CD8-positive, alpha-beta memory T cell (primary cell): ENCODE results near the gene SCN2A. TPM values are rescaled to one million over a fixed set of nuclear protein-coding genes. Genes with fewer than 3 reads are reported as not detected.

Experiments used
- CTCF ChIA-PET: fragments of 350-600 bp; sonication (Branson Sonifier 250); formaldehyde crosslinking; loops from one replicate; lab custom pipeline; 2021; ENCODE audit warnings: antibody characterized with exemption; lab: Charles Lee
- POLR2A ChIA-PET: fragments of 350-600 bp; sonication (Branson Sonifier 250); formaldehyde crosslinking; loops from one replicate; lab custom pipeline; 2021; ENCODE audit warnings: antibody characterized with exemption; lab: Charles Lee
- DNase-seq, 5 donors: peaks; one replicate each; pipeline versions ENCODE4 v3.0.0 to v3.0.0-alpha.2; 2020 to 2022; ENCODE audit warnings: mixed read lengths in 1 of 5
- H3K27ac ChIP-seq: one replicate; pipeline ENCODE4 v1.7.0; 2013; ENCODE audit warnings: low read depth, mild to moderate bottlenecking, low read length, moderate library complexity
- H3K27me3 ChIP-seq: 2 replicates; pipeline ENCODE4 v1.7.0; 2013; ENCODE audit warnings: low read length, mild to moderate bottlenecking; ENCODE audit not compliant: insufficient read depth, poor library complexity, severe bottlenecking
- H3K36me3 ChIP-seq: 2 replicates; pipeline ENCODE4 v1.7.0; 2013; ENCODE audit warnings: mild to moderate bottlenecking, low read length, moderate library complexity; ENCODE audit not compliant: insufficient read depth
- H3K4me1 ChIP-seq: 2 replicates; pipeline ENCODE4 v1.7.0; 2013; ENCODE audit warnings: mild to moderate bottlenecking, low read length, moderate library complexity; ENCODE audit not compliant: insufficient read depth
- H3K4me3 ChIP-seq: 2 replicates; pipeline ENCODE4 v1.7.0; 2013; ENCODE audit warnings: mild to moderate bottlenecking, low read length
- H3K9me3 ChIP-seq: 2 replicates; pipeline ENCODE4 v1.7.0; 2013; ENCODE audit warnings: mild to moderate bottlenecking, low read length
- H3K27ac Mint-ChIP-seq, 8 donors: one replicate each; pipeline ENCODE4 v1.8.0; 2020 to 2021; ENCODE audit warnings: mixed read lengths in 8 of 8, mild to moderate bottlenecking in 6 of 8, inconsistent platforms in 3 of 8, moderate library complexity in 3 of 8
- H3K27me3 Mint-ChIP-seq, 2 donors: one replicate each; pipeline ENCODE4 v1.8.0; 2020 to 2021; ENCODE audit warnings: mixed read lengths in 2 of 2, mild to moderate bottlenecking in 1 of 2, moderate library complexity in 1 of 2
- H3K36me3 Mint-ChIP-seq, 3 donors: one replicate each; pipeline ENCODE4 v1.8.0; 2020 to 2021; ENCODE audit warnings: mixed read lengths in 3 of 3, inconsistent platforms in 1 of 3, mild to moderate bottlenecking in 1 of 3
- H3K4me1 Mint-ChIP-seq, 3 donors: one replicate each; pipeline ENCODE4 v1.8.0; 2020 to 2021; ENCODE audit warnings: mixed read lengths in 3 of 3, inconsistent platforms in 1 of 3, mild to moderate bottlenecking in 1 of 3
- H3K4me3 Mint-ChIP-seq, 7 donors: one replicate each; pipeline ENCODE4 v1.8.0; 2020 to 2021; ENCODE audit warnings: mixed read lengths in 7 of 7, mild to moderate bottlenecking in 6 of 7, moderate library complexity in 4 of 7, inconsistent platforms in 2 of 7
- H3K9me3 Mint-ChIP-seq, 5 donors: one replicate each; pipeline ENCODE4 v1.8.0; 2020 to 2022; ENCODE audit warnings: mixed read lengths in 5 of 5, mild to moderate bottlenecking in 3 of 5, moderate library complexity in 2 of 5, inconsistent platforms in 1 of 5
- polyA plus RNA-seq: library from polyadenylated mRNA; unstranded; fragments of 300-500 nt; fragmentation: Illumina TruSeq; gene quantifications from one replicate; pipeline ENCODE4 v1.2.3, GENCODE V29; 2021
- total RNA-seq, 2 experiments: library from RNA; stranded (reverse); gene quantifications; one replicate each; pipeline ENCODE4 v1.2.3, GENCODE V29; 2021

The SCN2A gene
- total and polyA plus RNA-seq, 3 experiments from 2014 or later: not detected

- CTCF ChIA-PET: no interaction called here
- no peaks in the 10 kb centered on the region for H3K9me3 ChIP-seq
- Mint-ChIP-seq H3K27me3 (peaks cover 0 to 2% of the 10 kb centered on the region in 2 donors), H3K4me1 (peaks cover 0 to 4% (median 2%) of the 10 kb centered on the region in 3 donors), H3K9me3 (no peaks in the 10 kb centered on the region), H3K27ac (no peak within 1 kb of the TSS), H3K4me3 (no peak within 1 kb of the TSS), H3K36me3 (no peaks in the 10 kb centered on the region)
- no peak for DNase-seq
- H3K4me3 ChIP-seq: no peak within 1 kb of the TSS
- no peak within 1 kb of the TSS for H3K27ac ChIP-seq
- H3K36me3 ChIP-seq: no peaks in the 10 kb centered on the region
- no peaks in the 10 kb centered on the region for H3K4me1 ChIP-seq
- no peaks in the 10 kb centered on the region for H3K27me3 ChIP-seq
- POLR2A ChIA-PET: no interaction called here
Measured at GRCh38 chr2:165203689-165204559, 35.3 kb upstream of the SCN2A start, which contains the start of gene SCN3A. Gene SCN3A (minus strand): TSS chr2:165204050. CDS start chr2:165176394, 27,656 bp downstream.

- Histone ChIP-seq H3K4me1 (no peaks in the 10 kb centered on the region), H3K27me3 (no peaks in the 10 kb centered on the region), H3K4me3 (no peak overlapping the region), H3K9me3 (no peaks in the 10 kb centered on the region), H3K36me3 (no peaks in the 10 kb centered on the region), H3K27ac (no peak overlapping the region)
- Mint-ChIP-seq H3K4me3 (no peak overlapping the region), H3K36me3 (no peaks in the 10 kb centered on the region), H3K27me3 (no peaks in the 10 kb centered on the region), H3K4me1 (peaks cover 0 to 4% (median 2%) of the 10 kb centered on the region in 3 donors), H3K27ac (no peak overlapping the region), H3K9me3 (no peaks in the 10 kb centered on the region)
- ChIA-PET POLR2A (no interaction called here), CTCF (no interaction called here)
- no peak for DNase-seq
Measured at GRCh38 chr2:165205865-165206264, 33.3 kb upstream of the SCN2A start.

- Histone ChIP-seq H3K27ac (no peak overlapping the region), H3K36me3 (no peaks in the 10 kb centered on the region), H3K4me1 (no peaks in the 10 kb centered on the region), H3K27me3 (no peaks in the 10 kb centered on the region), H3K4me3 (no peak overlapping the region), H3K9me3 (no peaks in the 10 kb centered on the region)
- Mint-ChIP-seq H3K4me1 (peaks cover 0 to 4% (median 2%) of the 10 kb centered on the region in 3 donors), H3K36me3 (no peaks in the 10 kb centered on the region), H3K4me3 (no peak overlapping the region), H3K27ac (no peak overlapping the region), H3K27me3 (no peaks in the 10 kb centered on the region), H3K9me3 (no peaks in the 10 kb centered on the region)
- ChIA-PET CTCF (no interaction called here), POLR2A (no interaction called here)
- DNase-seq: no peak
Measured at GRCh38 chr2:165208094-165208493, 31.1 kb upstream of the SCN2A start.

- CTCF ChIA-PET: no interaction called here
- H3K36me3 ChIP-seq: no peaks in the 10 kb centered on the region
- Mint-ChIP-seq H3K9me3 (peaks cover 0 to 2% (median 0%) of the 10 kb centered on the region in 5 donors), H3K4me3 (no peak overlapping the region), H3K27ac (no peak overlapping the region), H3K36me3 (no peaks in the 10 kb centered on the region), H3K27me3 (no peaks in the 10 kb centered on the region), H3K4me1 (no peaks in the 10 kb centered on the region)
- no peaks in the 10 kb centered on the region for H3K27me3 ChIP-seq
- no peak overlapping the region for H3K27ac ChIP-seq
- DNase-seq: no peak
- no peak overlapping the region for H3K4me3 ChIP-seq
- H3K4me1 ChIP-seq: no peaks in the 10 kb centered on the region
- H3K9me3 ChIP-seq: no peaks in the 10 kb centered on the region
- POLR2A ChIA-PET: no interaction called here
Measured at GRCh38 chr2:165214093-165214492, 25.1 kb upstream of the SCN2A start.

- H3K4me3 Mint-ChIP-seq: peak overlapping the region in 1 of 7 donors; percentile 45
- H3K36me3 ChIP-seq: no peaks in the 10 kb centered on the region
- no peak overlapping the region for H3K27ac Mint-ChIP-seq
- ChIA-PET POLR2A (no interaction called here), CTCF (no interaction called here)
- DNase-seq: no peak
- no peak overlapping the region for H3K4me3 ChIP-seq
- no peaks in the 10 kb centered on the region for H3K9me3 ChIP-seq
- no peak overlapping the region for H3K27ac ChIP-seq
- no peaks in the 10 kb centered on the region for H3K4me1 Mint-ChIP-seq
- no peaks in the 10 kb centered on the region for H3K27me3 ChIP-seq
- no peaks in the 10 kb centered on the region for H3K27me3 Mint-ChIP-seq
- no peaks in the 10 kb centered on the region for H3K4me1 ChIP-seq
- peaks cover 0 to 2% (median 0%) of the 10 kb centered on the region in 5 donors for H3K9me3 Mint-ChIP-seq
- H3K36me3 Mint-ChIP-seq: no peaks in the 10 kb centered on the region
Measured at GRCh38 chr2:165219481-165219880, 19.7 kb upstream of the SCN2A start.

- DNase-seq: no peak
- Mint-ChIP-seq H3K27me3 (no peaks in the 10 kb centered on the region), H3K4me3 (no peak overlapping the region), H3K27ac (no peak overlapping the region), H3K9me3 (no peaks in the 10 kb centered on the region), H3K36me3 (no peaks in the 10 kb centered on the region), H3K4me1 (no peaks in the 10 kb centered on the region)
- Histone ChIP-seq H3K9me3 (no peaks in the 10 kb centered on the region), H3K27me3 (no peaks in the 10 kb centered on the region), H3K27ac (no peak overlapping the region), H3K4me3 (no peak overlapping the region), H3K36me3 (no peaks in the 10 kb centered on the region), H3K4me1 (no peaks in the 10 kb centered on the region)
- ChIA-PET POLR2A (no interaction called here), CTCF (no interaction called here)
Measured at GRCh38 chr2:165224941-165225340, 14.3 kb upstream of the SCN2A start.

GRCh38 chr2:165227571-165227970 lies 11.6 kb upstream of the SCN2A start:
- Mint-ChIP-seq H3K27ac (no peak overlapping the region), H3K9me3 (no peaks in the 10 kb centered on the region), H3K36me3 (no peaks in the 10 kb centered on the region), H3K4me3 (no peak overlapping the region), H3K27me3 (no peaks in the 10 kb centered on the region), H3K4me1 (no peaks in the 10 kb centered on the region)
- no peaks in the 10 kb centered on the region for H3K9me3 ChIP-seq
- H3K36me3 ChIP-seq: no peaks in the 10 kb centered on the region
- no peak overlapping the region for H3K4me3 ChIP-seq
- H3K27ac ChIP-seq: no peak overlapping the region
- CTCF ChIA-PET: no interaction called here
- no peaks in the 10 kb centered on the region for H3K4me1 ChIP-seq
- H3K27me3 ChIP-seq: no peaks in the 10 kb centered on the region
- DNase-seq: no peak
- POLR2A ChIA-PET: no interaction called here

GRCh38 chr2:165237056-165237455 lies 2.2 kb upstream of the SCN2A start:
- H3K36me3 Mint-ChIP-seq: no peaks in the 10 kb centered on the region
- no peak for DNase-seq
- H3K36me3 ChIP-seq: no peaks in the 10 kb centered on the region

More at GRCh38 chr2:165237056-165237455, 2.2 kb upstream of the SCN2A start:
- H3K4me3 Mint-ChIP-seq: no peak overlapping the region
- no peaks in the 10 kb centered on the region for H3K9me3 ChIP-seq
- no peaks in the 10 kb centered on the region for H3K27me3 Mint-ChIP-seq
- no peaks in the 10 kb centered on the region for H3K4me1 Mint-ChIP-seq
- no peaks in the 10 kb centered on the region for H3K27me3 ChIP-seq
- no peak overlapping the region for H3K4me3 ChIP-seq
- H3K27ac Mint-ChIP-seq: no peak overlapping the region
- ChIA-PET CTCF (no interaction called here), POLR2A (no interaction called here)
- peaks cover 0 to 8% (median 0%) of the 10 kb centered on the region in 5 donors for H3K9me3 Mint-ChIP-seq
- H3K4me1 ChIP-seq: no peaks in the 10 kb centered on the region
- H3K27ac ChIP-seq: no peak overlapping the region
